ENCODE data around the gene UCK1.
"Not testable (repeated sequence)": the region's sequence is repeated elsewhere in the genome, so short reads cannot be mapped to it uniquely, and the experiment has no call there.

Gene UCK1

GRCh38 chr9:131554087-131554842, 23.2 kb upstream of the UCK1 start:
- no peak for DNase-seq

DNA sequence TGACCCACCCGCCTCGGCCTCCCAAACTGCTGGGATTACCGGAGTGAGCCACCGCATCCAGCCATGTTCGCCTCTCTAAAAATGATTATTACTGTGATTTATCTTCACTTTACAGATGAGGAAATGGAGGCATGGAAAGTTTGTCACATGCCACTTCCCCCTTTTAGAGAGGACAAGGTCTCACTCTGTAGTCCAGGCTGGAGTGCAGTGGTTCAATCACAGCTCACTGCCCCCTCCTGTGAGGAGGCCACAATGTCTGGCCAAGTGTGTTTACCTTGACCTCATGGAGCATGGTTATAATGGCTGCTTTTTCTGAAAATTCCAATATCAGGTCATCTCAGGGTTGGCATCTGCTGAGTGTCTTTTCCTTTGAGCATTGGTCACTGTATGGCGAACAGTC, 21.0 kb upstream of the UCK1 start:
- no peak for DNase-seq

GRCh38 chr9:131550465-131550864, 19.4 kb upstream of the UCK1 start:
- not testable (repeated sequence) for DNase-seq

- DNase-seq: not testable (repeated sequence)
Observed at GRCh38 chr9:131549186-131549585, 18.1 kb upstream of the UCK1 start.

- no peak for DNase-seq
Observed at GRCh38 chr9:131546336-131547084, 15.4 kb upstream of the UCK1 start.

GRCh38 chr9:131545786-131546335, 14.8 kb upstream of the UCK1 start:
- DNase-seq: no peak

GRCh38 chr9:131545003-131545785, 14.1 kb upstream of the UCK1 start, which contains the start of gene PRRT1B:
Gene PRRT1B (plus strand): TSS chr9:131545523. CDS start chr9:131545616, 93 bp downstream.
- no peak for DNase-seq

DNA sequence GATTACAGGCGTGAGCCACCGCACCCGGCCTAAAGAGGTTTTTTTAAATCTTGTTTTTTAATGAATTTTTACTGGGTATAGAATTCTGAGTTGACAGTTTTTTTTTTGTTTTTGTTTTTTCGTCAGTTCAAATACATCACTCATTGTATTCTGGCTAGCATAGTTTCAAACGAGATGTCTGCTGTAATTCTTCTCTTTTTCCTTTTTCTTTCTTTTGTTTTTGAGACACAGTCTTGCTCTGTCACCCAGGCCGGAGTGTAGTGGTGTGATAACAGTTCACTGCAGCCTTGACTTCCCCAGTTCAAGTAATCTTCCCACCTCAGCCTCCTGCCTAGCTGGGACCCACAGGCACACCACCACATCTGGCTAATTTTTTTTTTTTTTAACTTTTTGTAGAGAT, 12.1 kb upstream of the UCK1 start:
- no peak for DNase-seq

- DNase-seq: peak in 1 of 5 donors; percentile 42
Observed at GRCh38 chr9:131539223-131539923, 8.3 kb upstream of the UCK1 start.

GRCh38 chr9:131537946-131538345, 6.9 kb upstream of the UCK1 start:
- no peak for DNase-seq

DNA sequence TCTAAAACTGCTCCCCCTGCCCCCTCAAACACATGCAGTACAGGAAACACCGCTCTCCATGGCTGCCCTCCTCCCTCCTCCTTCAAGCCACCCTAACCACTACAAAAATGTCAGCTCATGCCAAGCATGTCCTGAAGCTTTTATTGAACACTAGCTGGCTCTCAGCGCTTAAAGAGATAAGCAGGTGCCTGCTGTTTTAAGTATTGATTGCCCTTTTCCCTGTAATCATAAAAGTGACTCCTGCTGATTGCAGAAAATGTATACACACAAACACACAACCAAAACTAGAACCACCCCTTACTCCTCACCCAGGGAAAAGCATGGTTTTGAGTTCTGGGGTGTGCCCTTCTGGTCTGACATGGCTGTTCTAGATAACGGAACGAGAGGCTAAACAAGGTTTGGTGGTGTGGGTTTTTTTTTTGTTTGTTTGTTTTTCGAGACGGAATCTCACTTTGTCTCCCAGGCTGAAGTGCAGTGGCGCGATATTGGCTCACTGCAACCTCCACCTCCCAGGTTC, 3.7 kb upstream of the UCK1 start:
- no peak for DNase-seq

GRCh38 chr9:131530546-131530919, 530 bp downstream of the UCK1 start:
- no peak for DNase-seq

- no peak for DNase-seq
Observed at GRCh38 chr9:131529597-131530545, 1.2 kb downstream of the UCK1 start.

GRCh38 chr9:131528886-131529505, 2.1 kb downstream of the UCK1 start:
- DNase-seq: no peak

DNA sequence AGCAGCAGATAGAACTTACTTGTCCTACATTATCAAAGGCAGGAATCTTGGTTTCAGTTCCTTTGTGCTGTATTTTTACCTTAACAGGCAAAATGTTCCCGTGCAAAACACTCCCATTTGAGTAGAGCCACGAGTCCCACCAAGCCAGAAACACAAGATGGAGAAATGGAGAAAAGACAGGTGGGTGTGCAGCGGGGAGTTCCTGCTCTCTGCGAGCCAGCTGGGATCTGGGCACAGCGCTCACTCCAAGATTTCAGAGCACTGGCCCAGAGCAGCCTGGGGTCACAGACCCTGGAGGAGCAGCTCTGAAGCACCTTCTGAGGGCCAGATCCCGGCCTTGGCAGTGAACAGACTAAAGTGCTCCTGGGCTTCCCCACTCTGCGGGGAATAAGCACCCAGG, 2.9 kb downstream of the UCK1 start:
- no peak for DNase-seq

- no peak for DNase-seq
Observed at GRCh38 chr9:131525643-131526565, 5.2 kb downstream of the UCK1 start.

GRCh38 chr9:131524665-131525315, 6.3 kb downstream of the UCK1 start:
- no peak for DNase-seq
